HK-2 (cell line): ENCODE data around the gene MUC6.

Source experiments
- DNase-seq: peaks from one replicate; pipeline ENCODE4 v3.0.0-alpha.2; 2018; ENCODE audit not compliant: unreplicated experiment

MUC6 gene

DNA sequence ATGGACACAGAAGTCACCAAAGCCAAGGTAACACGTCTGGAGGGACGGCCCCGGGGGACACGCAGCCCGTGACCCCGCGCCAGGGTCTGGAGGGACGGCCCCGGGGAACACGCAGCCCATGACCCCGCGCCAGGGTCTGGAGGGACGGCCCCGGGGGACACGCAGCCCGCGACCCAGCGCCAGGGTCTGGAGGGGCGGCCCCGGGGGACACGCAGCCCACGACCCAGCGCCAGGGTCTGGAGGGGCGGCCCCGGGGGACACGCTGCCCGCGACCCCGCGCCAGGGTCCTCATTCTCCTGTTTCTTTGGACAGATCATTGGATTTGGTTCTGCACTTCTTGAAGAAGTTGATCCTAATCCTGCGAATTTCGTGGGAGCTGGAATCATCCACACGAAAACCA, 27.1 kb downstream of the MUC6 start:
- no peak for DNase-seq

DNA sequence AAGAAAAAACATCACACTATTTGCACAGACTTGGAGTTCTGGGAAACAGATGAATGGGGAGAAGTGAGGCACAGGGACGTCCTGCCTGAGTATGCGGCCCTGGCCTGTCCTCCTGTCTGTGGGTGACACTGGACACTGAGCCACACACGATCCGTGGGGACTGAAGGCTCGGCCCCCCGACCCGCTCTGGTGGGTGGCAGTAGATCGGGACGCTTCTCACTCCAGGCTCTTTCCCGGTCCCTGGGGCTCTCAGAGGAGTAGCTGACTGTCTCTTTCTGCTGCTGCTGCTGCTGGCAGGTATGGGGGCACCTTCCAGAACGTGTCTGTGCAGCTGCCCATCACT, 27.7 kb downstream of the MUC6 start:
- DNase-seq, result no peak

DNA sequence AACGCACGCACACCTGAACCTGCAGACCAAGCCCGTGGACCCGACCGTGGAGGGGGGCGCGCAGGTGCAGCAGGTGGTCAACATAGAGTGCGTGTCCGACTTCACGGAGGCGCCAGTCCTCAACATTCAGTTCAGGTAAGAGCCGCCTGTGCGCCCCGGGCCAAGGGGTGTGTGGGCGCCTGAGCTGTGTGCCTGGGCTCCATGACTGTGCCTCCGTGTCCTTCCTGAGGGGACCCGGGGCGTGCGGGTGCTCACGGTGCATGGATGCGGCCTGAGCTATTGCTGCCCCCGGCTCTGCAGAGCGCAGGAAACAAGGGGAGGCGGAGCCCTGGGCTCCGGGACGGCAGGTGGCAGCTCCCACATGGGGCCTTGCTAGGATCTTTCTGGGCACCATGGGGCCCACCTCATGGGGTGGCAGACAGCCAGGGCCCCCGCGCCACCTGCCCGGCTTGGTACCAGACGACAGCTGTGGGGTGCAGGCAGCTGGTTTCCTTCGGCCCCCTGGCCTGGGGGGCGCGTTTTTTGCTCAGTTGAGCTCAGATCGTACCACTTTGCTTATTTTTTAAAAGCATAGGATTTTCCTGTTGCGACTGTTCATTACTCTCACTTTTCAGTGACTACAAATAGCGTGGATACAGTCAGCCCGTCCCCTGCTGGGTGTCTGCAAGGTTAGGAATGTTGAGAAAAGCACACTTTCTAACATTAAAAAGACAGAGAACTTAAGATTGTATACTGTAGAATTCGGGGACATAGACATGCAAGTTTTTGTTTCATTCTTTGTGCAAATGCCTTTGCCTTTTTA, 28.3 kb downstream of the MUC6 start:
- DNase-seq, result no peak

DNA sequence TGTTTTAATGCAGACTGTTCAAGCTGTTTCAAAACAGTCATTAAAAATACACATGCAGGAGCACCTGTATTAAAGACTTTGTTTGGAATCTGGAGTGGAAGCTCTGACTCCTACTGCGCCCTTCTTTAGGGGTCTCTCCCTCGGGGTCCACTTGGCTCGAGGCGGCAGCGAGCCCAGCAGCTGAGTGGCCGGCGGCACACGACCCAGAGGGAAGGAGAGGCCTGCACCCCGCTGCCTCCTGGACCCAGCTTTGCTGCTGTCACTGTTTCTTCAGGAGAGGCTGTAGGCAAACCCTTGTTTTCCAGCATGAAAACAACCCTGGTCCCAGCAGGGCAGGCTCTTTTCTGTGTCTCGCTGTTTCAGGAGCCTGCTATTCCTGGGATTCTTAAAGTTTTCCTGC, 29.2 kb downstream of the MUC6 start:
- no peak for DNase-seq

DNA sequence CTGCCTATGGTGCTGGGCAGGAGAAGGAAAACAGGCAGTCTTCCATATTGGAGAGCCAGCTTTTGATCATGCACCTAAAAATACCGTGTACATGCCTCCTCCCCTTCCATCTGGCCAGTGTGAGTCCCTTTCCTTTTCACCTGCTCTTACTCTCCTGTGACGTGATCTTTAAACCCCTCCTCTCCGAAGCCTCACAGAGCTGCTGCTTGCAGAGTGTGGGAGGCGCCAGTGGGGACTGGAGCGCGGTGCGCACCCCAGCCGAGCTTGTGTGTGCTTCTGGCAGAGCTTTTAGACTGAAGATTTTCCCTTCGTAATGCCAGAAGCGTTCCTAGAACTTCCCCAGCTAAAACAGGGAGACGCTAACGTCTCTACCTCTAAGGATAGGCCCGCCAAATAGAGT, 29.8 kb downstream of the MUC6 start:
- no peak for DNase-seq

DNA sequence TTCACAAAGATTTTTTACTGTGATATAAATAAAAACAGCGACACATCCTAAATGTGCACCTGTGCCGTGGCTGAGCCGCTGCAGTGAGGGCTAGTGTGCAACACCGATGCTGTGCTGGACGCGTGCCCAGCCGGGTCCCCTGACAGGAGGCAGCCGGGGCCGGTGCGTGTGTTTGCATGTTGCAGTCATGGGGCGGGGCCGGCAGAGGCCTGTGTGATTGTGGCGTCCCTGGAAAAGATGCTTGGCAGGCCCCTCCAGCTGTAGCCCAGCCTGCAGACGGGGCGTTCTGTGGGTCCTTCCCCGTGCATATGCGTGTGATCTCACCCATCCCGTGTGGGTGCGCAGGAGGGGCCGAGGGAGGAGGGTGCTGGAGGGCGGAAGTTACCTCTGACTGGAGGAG, 30.6 kb downstream of the MUC6 start:
- DNase-seq, result no peak

DNA sequence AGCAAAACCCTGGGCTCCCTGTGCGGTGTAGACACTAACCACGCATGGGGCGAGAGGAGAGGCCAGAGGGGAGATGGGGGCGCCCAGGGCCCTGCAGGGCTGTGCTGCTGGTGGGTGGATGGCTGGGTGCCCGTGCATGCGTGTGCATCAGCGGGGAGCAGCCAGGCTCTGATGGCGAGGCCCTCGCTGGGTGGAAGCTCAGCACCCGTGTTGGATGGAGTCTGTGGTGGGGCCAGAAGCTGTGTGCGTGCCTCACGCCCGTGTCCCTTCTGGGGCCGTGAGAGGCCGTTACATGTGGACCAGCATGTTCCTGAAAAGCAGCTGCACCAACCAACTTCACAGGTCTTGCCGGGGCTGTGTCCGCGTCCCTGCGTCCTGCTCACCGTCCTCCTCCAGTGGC, 33.4 kb downstream of the MUC6 start:
- no peak for DNase-seq

DNA sequence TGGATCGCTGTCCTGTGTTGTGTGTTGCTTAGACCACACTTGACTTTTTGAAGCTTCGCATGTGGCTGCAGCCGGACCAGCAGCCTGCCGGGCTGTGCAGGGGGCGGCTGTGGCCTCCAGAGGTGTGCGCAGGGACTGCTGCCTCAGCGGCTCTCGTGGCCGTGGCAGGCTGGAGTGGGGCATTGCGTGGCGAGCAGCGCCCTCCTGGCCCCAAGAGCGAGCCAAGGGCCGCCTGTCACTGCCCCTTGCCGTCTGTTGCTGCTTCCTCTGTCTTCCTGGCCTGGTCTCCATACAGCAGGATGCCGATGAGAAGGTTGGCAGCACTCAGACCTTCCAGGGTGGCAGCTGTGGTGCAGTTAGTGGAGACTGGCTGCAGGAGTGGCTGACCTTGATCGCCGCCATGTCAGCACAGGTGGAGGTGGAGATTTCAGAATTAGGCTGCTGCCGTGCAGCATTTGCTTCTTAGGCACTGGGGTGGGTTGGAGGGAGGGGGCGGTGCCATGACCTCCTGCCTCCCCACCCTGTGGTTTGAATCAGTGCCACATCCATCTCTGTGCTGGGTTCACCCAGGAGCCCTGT, 34.0 kb downstream of the MUC6 start:
- DNase-seq, result no peak

DNA sequence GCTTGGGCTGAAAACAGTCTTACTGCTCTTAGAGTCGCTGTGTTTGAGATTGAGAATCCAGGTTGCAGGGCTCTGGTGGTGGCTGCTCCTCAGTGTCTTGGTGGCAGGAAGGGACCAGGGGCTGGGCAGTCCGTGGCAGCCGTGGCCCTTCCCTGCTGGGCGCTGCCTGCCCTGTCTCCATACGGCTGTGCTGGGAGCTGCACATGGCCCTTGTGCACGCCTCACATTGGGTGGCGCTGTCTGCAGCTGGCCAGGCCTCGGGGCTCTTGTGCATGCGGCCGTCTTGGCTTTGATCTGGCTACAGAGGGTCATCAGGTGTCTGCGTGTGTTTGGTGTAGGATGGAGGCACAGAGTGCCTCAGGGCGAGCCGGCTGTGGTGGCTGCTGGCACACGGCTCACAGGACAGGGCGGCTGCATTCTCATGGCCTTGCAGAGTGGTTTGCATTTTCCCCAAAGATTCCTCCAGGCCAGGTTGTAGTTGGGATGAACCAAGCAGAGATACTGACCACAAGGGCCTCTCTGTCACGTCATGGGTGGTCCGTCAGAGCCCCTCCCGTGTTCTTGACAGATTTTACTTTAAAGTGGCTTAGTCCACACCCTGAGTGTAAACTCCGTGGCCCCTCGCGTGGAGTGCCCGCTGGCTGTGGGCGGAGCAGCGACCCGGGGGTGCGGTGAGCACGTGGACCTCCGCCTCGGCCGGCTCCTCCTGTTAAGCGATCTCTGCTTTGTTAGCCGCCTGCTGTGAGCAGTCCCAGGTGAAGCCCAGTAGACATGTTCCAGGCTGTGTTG, 34.7 kb downstream of the MUC6 start:
- DNase-seq, result no peak

DNA sequence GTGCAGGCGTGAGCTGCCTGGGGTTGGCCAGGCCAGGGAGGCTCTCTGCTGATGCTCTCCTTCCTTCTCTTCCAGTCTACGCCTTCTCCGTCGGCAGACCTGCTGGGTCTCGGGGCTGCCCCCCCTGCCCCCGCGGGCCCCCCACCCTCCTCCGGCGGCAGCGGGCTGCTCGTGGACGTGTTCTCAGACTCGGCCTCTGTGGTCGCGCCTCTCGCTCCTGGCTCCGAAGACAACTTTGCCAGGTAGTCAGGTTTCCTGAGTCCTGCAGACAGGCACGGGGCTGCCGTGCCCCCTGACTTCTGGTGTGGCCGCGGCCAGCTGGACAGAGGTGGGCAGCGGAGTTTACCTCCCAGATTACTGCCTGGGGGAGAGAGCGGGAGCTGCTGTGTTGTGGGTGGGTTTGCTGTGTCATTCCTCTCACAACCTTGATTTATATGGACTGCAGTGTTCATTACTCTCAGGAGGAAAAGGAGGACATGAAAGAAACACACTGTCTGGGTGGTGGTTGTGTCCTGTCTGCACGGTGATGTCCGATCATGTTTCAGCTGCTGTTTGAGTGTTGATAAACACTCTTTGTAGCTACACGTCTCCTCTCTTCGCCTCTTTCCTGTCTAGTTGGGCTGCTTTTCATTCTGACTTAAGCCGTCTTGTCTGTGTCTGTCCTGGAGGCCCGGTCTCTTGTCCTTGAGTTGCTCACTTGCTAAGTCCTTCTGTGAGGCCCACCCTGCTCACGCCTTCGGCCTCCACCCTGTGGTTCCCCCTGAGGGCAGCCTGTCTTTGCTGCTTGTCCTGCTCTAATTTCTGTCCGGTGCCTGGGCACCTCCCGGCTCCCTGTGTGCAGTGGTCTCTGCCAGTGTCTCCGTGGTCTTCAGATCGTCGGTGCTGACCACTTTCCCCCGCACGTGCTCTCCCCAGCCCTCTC, 35.9 kb downstream of the MUC6 start:
- DNase-seq, result no peak

DNA sequence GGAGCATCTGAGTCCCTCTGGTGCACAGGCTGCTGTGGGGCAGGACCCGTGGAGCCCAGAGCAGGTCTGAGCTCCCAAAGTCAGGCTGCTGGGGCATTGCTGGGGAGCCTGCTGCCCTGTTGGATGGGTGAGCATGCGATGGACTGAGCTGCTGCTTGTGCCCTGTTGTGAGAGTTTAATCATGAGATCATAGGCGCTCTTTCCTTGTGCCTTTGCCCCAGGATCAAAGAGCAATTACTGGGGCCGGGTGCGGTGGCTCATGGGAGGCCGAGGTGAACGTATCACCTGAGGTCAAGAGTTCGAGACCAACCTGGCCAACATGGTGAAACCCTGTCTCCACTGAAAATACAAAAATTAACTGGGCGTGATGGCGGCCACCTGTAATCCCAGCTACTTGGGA, 37.5 kb downstream of the MUC6 start:
- DNase-seq, result no peak

DNA sequence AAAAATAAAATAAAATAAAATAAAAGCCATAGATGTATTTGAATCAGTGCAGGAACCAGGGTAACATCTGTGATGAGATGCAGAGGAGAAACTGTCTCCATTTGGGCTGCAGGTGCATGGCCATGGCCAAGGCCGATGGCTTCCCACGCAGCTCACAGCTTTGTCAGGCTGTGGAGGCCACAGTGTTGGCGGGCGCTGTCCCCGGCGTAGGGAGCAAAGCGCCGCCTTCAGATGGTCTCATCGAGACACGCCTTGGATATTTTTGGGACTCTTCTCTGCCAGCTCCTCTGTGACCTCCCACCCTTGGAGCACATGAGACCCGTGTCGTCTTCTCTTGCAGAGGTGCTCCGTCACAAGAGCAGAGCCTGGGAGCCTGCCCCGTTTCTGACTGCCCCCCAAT, 38.6 kb downstream of the MUC6 start:
- no peak for DNase-seq

DNA sequence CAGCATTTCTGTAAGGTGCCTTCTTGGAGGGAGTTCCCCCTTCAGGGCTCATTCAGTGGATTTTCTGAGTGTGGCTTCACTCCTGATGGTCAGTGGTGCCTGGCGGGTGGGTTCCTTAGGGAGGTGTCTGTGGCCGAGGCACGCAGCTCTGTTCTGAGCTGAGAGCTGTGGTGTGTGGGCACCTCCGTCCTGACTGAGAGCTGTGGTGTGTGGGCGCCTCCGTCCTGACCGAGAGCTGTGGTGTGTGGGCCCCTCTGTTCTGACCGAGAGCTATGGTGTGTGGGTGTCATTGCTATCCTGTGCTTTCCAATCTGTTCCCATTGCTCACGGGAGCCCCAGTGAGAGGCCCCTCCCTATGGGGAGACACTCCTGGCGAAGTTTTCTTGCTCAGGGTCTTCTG, 39.8 kb downstream of the MUC6 start:
- DNase-seq, result no peak

DNA sequence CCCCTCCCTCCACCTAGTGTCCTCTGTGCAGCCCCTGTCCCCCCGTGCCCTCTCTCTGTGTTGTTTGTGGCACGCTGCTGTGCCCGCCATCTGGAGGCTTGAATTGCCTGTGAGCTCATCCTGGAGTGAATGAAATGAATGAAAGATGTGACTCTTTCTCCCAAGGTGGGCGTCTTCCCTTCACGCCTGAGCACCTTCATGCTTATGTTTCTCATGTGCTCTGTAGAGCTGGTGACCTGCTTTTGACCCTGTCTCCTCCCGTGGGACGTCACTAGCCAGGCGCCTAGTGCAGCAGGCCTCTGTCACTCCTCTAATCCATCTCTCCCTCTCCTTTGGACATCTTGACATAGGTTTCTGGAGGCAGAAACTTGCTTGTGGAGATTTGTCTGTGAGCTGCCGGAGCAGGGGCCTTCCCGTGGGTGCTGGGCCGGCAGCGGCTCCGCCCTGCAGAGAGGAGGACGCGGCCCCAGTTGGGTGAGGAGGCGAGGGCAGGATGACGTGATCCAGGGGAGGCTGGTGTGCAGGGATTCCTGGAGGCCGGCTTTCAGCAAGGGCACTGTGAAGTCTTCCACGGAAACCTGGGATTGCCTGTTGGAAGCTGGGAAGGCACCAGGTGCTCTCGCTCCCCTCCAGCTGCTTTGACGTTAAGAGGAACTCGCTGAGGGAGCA, 40.6 kb downstream of the MUC6 start:
- DNase-seq, result peak; percentile 77

DNA sequence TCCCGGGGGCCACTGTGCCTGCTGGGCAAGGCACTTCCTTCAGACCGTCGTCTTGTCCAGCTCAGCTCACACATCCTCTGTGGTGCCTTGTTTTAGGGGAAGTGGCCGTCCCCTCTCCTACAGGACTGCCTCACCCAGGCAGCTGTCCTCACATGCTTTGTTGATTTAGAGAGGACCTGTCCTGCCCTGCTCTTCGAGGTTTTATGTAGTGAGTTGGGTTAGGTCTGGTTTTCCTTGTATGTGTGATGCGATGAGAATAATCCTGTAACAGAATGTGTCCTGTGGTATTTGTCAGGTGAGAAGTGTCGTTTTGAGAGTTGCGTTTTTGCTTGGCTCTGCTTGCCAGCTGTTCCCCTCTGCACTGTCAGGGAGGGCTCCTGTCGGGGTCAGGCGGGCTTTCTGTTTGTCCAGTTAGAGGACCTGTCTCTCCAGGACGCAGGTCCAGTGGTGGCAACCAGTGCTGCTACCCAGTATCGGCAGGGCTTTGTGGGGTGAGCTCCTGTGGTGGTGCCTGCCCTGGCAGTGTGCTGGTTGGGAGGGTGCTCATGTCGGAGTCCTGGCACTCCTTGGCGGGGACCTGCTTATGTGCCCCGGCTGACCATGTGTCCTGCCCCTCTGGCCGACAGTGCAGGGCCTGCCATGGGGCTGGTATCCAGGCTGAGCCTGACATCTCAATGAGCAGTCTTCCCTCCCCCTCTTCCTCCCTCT, 41.3 kb downstream of the MUC6 start:
- DNase-seq, result no peak

DNA sequence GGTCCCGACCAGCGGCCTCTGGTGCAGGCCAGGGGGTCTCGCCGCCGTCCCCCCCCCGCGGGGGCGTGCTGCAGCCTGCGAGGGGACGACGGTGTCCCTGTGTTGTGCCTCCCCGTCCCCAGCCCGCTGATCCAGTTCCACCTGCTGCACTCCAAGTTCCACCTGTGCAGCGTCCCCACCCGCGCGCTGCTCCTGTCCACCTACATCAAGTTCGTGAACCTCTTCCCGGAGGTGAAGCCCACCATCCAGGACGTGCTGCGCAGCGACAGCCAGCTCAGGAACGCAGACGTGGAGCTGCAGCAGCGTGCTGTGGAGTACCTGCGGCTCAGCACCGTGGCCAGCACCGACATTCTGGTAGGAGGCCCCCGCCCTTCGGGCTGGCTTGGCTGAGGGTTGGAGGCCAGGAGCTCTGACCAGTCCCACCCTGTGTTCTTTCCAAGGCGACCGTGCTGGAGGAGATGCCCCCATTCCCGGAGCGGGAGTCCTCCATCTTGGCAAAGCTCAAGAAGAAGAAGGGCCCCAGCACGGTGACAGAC, 42.8 kb downstream of the MUC6 start:
- DNase-seq, result no peak

DNA sequence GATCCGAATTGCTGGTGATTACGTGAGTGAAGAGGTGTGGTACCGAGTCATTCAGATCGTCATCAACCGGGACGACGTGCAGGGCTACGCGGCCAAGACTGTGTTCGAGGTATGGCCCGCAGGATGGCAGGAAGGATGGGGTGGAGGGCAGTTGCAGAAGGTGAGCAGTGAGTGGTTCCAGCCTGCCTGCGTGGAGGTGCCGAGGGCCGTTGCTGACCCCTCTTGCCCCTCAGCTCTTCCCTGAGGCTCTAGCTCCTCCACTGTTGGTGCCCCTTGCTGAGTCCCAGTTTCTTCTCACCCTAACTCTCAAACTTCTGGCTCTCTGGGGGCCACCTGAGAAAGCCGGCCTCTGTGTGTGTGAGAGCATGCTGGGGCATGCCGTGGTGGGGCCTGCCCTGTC, 43.9 kb downstream of the MUC6 start:
- DNase-seq, result no peak

DNA sequence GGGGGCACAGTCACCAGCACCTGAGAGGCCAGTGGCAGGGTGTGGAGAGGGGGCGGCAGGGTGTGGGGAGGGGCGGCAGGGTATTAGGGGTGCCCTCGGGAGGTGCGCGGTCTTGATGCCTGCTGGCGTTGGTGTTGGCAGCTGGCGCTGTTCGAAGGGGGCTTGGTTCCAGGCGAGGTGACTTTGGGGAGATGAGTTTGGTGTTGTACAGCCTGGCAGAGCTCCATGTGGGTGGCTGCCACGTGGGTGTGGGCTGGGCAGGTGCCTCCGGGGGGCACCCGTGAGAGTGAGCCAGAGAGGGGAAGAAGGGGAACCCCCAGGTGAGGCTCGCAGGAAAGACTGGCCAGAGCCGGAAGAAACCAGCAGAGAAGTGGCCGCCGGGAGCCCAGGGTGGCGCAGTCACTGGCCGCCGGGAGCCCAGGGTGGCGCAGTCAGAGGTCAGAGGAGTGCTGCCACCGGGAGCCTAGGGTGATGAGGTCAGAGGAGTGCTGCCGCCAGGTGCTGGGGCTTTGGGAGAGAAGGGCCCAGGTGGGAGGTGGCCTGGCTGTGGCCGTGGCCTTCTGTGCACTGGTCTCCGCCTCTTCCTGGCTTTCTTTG, 44.7 kb downstream of the MUC6 start:
- DNase-seq, result no peak

DNA sequence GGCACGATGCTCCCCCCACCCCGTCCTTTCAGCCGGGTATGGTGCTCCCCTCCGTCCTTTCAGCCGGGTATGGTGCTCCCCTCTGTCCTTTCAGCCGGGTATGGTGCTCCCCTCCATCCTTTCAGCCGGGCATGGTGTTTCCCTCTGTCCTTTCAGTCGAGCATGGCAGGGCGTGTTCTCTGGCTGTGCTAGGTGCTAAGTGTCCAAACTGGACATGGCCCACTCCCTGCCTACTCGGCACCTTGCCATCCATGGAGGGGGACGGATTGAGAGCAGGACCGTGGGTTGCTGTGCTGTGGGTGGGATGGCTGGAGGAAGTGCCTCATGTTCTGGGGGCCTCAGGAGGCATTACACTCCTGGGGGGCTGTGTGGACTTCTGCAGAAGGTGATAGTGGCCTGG, 45.5 kb downstream of the MUC6 start:
- no peak for DNase-seq

DNA sequence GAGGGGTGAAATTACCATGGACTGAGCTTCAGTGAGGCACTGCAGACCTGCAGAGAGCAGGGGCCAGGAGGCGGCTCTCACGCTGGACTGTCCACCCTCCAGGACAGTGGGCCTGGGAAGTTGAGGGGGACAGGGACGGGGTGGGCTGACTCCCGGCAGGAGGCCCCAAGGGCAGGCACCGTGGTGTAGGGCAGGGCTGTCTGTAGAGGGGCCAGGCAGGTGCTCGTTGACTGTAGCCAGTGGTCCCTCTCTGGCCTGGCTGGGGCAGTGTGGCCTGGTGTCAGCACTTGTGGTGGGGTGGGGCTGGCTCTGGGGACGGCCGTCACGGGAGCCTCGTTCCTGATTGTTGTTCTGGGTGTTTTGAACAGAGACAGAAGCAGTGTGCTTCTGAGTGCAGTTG, 46.4 kb downstream of the MUC6 start:
- no peak for DNase-seq
